Panc1 (cell line): ENCODE measurements around the gene GLI1. TPM values are rescaled to one million over a fixed set of nuclear protein-coding genes. Genes with fewer than 3 reads are reported as not detected.

Experiments used
- ATAC-seq: fragments of 200-7000 bp; cut with Tn5 transposase; 2 replicates; pipeline ENCODE4 v1.9.1; 2020; ENCODE audit warnings: mild to moderate bottlenecking, moderate library complexity
- BruUV-seq: library from RNA; stranded (reverse); fragments of 400-500 nt; replicated peaks from 2 replicates; lab custom pipeline; 2021; lab: Mats Ljungman, UMichigan
- CTCF ChIA-PET: fragments of 300-600 bp; sonication (Branson Sonifier 250); formaldehyde crosslinking; loops from one replicate; lab custom pipeline; 2022; ENCODE audit warnings: antibody characterized with exemption; lab: Charles Lee
- POLR2A ChIA-PET: fragments of 300-600 bp; sonication (Branson Sonifier 250); formaldehyde crosslinking; loops from one replicate; lab custom pipeline; 2022; ENCODE audit warnings: antibody characterized with exemption; lab: Charles Lee
- DNase-seq: peaks from one replicate; pipeline ENCODE4 v3.0.0-alpha.2; 2010; ENCODE audit warnings: low read depth, low spot score
- H3K27ac ChIP-seq: 2 replicates; pipeline ENCODE4 v1.5.1; 2011; ENCODE audit warnings: mild to moderate bottlenecking, low read length, inconsistent platforms
- H3K27me3 ChIP-seq: fragments of 200-500 bp; sonication (Bioruptor generic); 2 replicates; pipeline ENCODE4 v1.6.0; 2014; ENCODE audit warnings: low read length, inconsistent platforms; ENCODE audit not compliant: control insufficient read depth, insufficient read depth
- H3K36me3 ChIP-seq: fragments of 200-500 bp; sonication (Bioruptor generic); 2 replicates; pipeline ENCODE4 v1.5.1; 2014; ENCODE audit warnings: inconsistent platforms, mild to moderate bottlenecking, low read length, moderate library complexity; ENCODE audit not compliant: control insufficient read depth, insufficient read depth
- H3K4me1 ChIP-seq: 2 replicates; pipeline ENCODE4 v1.5.1; 2011; ENCODE audit warnings: inconsistent platforms, mild to moderate bottlenecking, low read length, moderate library complexity; ENCODE audit not compliant: control insufficient read depth, insufficient read depth
- H3K4me3 ChIP-seq, 2 experiments: 2 replicates each; pipeline ENCODE4 v1.5.1; 2011 to 2012; ENCODE audit warnings: low read depth in 2 of 2, low read length in 2 of 2, mild to moderate bottlenecking in 2 of 2, inconsistent platforms in 1 of 2, moderate library complexity in 1 of 2
- H3K9me3 ChIP-seq: fragments of 200-500 bp; sonication (Bioruptor generic); 2 replicates; pipeline ENCODE4 v1.5.1; 2014; ENCODE audit warnings: low read depth, mild to moderate bottlenecking, inconsistent platforms, low read length, moderate library complexity; ENCODE audit not compliant: control insufficient read depth, insufficient read depth
- POLR2AphosphoS5 ChIP-seq: IDR thresholded peaks from 2 replicates; pipeline ENCODE4 v1.6.1; 2012; ENCODE audit warnings: mild to moderate bottlenecking, low read depth, low read length, moderate library complexity
- SIN3A ChIP-seq: IDR thresholded peaks from 2 replicates; pipeline ENCODE4 v1.6.1; 2012; ENCODE audit warnings: low read depth, mild to moderate bottlenecking, low read length, moderate library complexity, borderline replicate concordance; ENCODE audit not compliant: insufficient read depth
- TCF7L2 ChIP-seq: IDR thresholded peaks from 2 replicates; pipeline ENCODE4 v1.6.1; 2011; ENCODE audit warnings: mild to moderate bottlenecking, low read depth, low read length, inconsistent platforms
- in situ Hi-C: cut with HindIII; loops from 2 replicates; pipeline ENCODE4 v1.10.0; 2016; ENCODE audit warnings: low sequenced_read_pairs, low pct_unique_long_range_greater_than_20kb
- intact Hi-C: fragments of 100-400 bp; cut with micrococcal nuclease; formaldehyde crosslinking; loops from one replicate; pipeline ENCODE4 v1.10.0; 2022; ENCODE audit not compliant: unreplicated experiment
- total RNA-seq: library from RNA; stranded (reverse); gene quantifications from one replicate; pipeline ENCODE4 v1.2.1, GENCODE V29; 2021; ENCODE audit not compliant: unreplicated experiment
- TF ChIP-seq, protein P1 (sequence below), 2 experiments: IDR thresholded peaks; 2 replicates each; pipeline ENCODE4 v1.6.1; 2011 to 2012; ENCODE audit warnings: low read depth in 2 of 2, control low read depth in 1 of 2, low read length in 1 of 2, mild to moderate bottlenecking in 1 of 2, moderate library complexity in 1 of 2; ENCODE audit not compliant: insufficient read depth in 1 of 2
- TF ChIP-seq, protein P2 (sequence below): fragments of 450-650 bp; IDR thresholded peaks from 2 replicates; pipeline ENCODE4 v1.5.1; 2017; ENCODE audit warnings: mild to moderate bottlenecking

Gene GLI1
- total RNA-seq, 1 experiment from 2014 or later: 6.5 TPM

DNA sequence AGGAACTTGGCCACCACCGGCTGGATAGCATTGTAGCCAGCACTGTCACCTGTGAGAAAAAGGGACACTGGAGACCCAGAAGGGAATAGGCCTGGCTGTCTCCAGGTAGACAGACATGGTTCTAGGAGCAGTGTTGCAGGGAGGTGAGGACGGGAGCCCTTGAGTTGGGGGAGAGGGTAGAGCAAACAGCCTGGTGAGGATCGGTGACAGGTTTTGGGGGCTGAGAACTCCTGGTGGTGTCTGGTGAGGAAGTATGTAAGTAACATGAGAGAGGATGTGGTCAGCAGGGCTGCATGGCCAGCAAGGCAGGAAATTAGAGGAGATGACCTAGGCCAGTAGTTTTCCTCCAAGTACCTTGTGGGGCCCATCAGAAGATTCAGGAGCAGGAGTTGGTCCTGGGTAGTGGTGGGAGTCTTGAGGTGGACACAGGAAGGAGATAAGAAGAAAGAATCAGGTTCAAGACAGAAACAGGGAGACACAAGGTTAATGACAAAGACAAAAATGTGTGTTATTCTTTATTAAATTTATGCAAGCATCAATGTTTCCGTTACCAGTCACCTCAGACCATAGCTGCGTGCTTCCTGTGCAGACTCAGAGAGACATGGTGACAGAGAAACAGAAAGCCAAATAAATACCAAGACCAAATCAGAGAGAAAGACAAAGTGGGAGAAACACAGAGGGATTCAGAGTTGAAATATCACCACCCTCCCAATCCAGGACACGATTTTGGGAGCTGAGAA is 20.0 kb downstream of the GLI1 start, which contains the start of gene ARHGAP9:
Gene ARHGAP9, minus strand, starts transcription at position 491 of the 740 bp plus-strand sequence. Its CDS starts 460 bp downstream, at position 31.
- no peak within 1 kb of the TSS for H3K4me3 ChIP-seq
- no peaks in the 10 kb centered on the region; the same call in 1 of the 2 replicates for H3K27me3 ChIP-seq
- intact Hi-C loops: no loop called here
- no peak for DNase-seq
- ChIA-PET CTCF (no interaction called here), POLR2A (no interaction called here)
- H3K4me1 ChIP-seq: no peaks in the 10 kb centered on the region; the same call in 1 of the 2 replicates
- no peak within 1 kb of the TSS for H3K27ac ChIP-seq
- in situ Hi-C loops: no loop called here
- BruUV-seq: no TSS peak
- no peak for ATAC-seq
- TF ChIP-seq SIN3A: no peak
- TF ChIP-seq POLR2AphosphoS5: no peak
- TF ChIP-seq, protein P1, sequence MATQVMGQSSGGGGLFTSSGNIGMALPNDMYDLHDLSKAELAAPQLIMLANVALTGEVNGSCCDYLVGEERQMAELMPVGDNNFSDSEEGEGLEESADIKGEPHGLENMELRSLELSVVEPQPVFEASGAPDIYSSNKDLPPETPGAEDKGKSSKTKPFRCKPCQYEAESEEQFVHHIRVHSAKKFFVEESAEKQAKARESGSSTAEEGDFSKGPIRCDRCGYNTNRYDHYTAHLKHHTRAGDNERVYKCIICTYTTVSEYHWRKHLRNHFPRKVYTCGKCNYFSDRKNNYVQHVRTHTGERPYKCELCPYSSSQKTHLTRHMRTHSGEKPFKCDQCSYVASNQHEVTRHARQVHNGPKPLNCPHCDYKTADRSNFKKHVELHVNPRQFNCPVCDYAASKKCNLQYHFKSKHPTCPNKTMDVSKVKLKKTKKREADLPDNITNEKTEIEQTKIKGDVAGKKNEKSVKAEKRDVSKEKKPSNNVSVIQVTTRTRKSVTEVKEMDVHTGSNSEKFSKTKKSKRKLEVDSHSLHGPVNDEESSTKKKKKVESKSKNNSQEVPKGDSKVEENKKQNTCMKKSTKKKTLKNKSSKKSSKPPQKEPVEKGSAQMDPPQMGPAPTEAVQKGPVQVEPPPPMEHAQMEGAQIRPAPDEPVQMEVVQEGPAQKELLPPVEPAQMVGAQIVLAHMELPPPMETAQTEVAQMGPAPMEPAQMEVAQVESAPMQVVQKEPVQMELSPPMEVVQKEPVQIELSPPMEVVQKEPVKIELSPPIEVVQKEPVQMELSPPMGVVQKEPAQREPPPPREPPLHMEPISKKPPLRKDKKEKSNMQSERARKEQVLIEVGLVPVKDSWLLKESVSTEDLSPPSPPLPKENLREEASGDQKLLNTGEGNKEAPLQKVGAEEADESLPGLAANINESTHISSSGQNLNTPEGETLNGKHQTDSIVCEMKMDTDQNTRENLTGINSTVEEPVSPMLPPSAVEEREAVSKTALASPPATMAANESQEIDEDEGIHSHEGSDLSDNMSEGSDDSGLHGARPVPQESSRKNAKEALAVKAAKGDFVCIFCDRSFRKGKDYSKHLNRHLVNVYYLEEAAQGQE (IDR thresholded peaks at IDR 0.05; ENCODE audit: insufficient read depth in 1 of 2, low read depth in 2 of 2, low read length in 1 of 2): no peak
- TF ChIP-seq, protein P2, sequence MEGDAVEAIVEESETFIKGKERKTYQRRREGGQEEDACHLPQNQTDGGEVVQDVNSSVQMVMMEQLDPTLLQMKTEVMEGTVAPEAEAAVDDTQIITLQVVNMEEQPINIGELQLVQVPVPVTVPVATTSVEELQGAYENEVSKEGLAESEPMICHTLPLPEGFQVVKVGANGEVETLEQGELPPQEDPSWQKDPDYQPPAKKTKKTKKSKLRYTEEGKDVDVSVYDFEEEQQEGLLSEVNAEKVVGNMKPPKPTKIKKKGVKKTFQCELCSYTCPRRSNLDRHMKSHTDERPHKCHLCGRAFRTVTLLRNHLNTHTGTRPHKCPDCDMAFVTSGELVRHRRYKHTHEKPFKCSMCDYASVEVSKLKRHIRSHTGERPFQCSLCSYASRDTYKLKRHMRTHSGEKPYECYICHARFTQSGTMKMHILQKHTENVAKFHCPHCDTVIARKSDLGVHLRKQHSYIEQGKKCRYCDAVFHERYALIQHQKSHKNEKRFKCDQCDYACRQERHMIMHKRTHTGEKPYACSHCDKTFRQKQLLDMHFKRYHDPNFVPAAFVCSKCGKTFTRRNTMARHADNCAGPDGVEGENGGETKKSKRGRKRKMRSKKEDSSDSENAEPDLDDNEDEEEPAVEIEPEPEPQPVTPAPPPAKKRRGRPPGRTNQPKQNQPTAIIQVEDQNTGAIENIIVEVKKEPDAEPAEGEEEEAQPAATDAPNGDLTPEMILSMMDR: no peak
- TF ChIP-seq TCF7L2: no peak
- no peaks in the 10 kb centered on the region for H3K9me3 ChIP-seq
- H3K36me3 ChIP-seq: no peaks in the 10 kb centered on the region

DNA sequence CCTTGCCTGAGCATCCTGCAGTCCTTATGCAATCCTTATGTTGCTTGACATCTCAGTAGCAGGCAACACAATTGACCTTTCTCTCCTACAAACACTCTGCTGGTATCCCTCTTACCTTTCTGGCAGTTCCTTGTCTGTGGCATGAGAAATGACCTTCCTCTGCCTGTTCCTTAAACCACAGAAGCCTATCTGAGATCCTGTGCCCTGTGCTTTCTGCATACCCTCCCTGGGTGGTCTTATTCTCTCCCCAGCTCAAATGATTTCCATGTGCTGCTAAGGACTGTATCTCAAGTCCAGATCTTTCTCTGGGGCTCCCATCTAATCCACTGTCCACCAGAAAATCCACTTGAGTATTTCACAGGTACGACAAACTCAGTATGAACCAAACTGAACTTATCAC is 22.1 kb downstream of the GLI1 start:
- no TSS peak for BruUV-seq

More for the DNA sequence above, 22.1 kb downstream of the GLI1 start:
- H3K27me3 ChIP-seq: no peaks in the 10 kb centered on the region
- in situ Hi-C loops (no loop called here), intact Hi-C loops (no loop called here)
- no peaks in the 10 kb centered on the region for H3K4me1 ChIP-seq
- CTCF ChIA-PET: interaction anchor here (0.6 kb wide), 1 partner anchor 157 kb away, joined by 3 read pairs; no protein-coding TSS in a partner anchor
- no peaks in the 10 kb centered on the region for H3K9me3 ChIP-seq
- no peak overlapping the region for H3K4me3 ChIP-seq
- no peak overlapping the region for H3K27ac ChIP-seq
- DNase-seq: no peak
- TF ChIP-seq, protein P1 (IDR thresholded peaks at IDR 0.05; ENCODE audit: insufficient read depth in 1 of 2, low read depth in 2 of 2, low read length in 1 of 2): no peak
- no peaks in the 10 kb centered on the region for H3K36me3 ChIP-seq
- POLR2A ChIA-PET: no interaction called here
- ATAC-seq: no peak
